Activated CD4-positive, alpha-beta T cell treated with anti-CD3 and anti-CD28 coated beads, Interleukin-2, amount 50 U/mL, for 16 hours (primary cell): ENCODE data around the gene PRAC1.

Experiments used
- DNase-seq: peaks from one replicate; pipeline ENCODE4 v3.0.0-alpha.2; 2020

Gene PRAC1

DNA sequence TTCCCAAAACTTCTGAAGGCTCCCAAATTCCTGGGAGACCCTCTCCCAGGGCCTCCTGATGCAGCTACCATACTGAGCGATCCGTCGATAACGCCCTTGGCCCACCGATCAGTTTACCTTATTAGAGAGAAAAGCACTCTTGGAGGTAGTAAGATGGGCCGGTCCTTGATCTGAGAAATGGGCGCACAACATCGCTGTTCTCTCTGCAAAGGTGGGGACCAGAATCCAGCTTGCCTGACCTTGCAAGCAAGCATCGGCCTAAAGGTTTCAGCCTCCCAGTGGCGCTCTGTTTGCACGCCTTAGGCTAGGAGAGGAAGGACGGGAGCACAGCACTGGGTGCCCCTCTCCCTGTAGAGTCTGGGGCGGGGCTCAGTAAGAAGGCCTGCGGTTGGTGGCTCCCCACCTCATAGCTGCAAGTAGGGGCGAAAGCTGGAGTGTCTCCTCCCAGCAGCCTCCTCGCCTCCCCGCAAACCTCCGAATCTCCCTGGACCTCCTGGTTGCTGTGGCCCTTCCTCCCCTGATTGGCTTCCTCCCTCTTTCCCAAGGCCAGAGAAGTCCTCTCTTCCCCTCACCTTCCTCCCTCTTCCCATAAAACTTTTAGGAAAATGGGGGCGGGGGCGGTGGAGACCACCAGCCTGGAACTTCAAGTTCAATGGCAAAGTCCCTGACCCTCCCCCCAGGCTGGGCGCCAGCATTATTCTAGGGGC lies at the start of gene PRAC1:
Gene PRAC1 (minus strand): TSS at position 318 of the 707 bp plus-strand sequence. CDS start 126 bp downstream, at position 192.
- DNase-seq, result no peak

GRCh38 chr17:48770954-48771353 lies 48.6 kb upstream of the PRAC1 start:
- DNase-seq, result no peak

- DNase-seq, result no peak
Observed at GRCh38 chr17:48769009-48769675, 46.8 kb upstream of the PRAC1 start.

DNA sequence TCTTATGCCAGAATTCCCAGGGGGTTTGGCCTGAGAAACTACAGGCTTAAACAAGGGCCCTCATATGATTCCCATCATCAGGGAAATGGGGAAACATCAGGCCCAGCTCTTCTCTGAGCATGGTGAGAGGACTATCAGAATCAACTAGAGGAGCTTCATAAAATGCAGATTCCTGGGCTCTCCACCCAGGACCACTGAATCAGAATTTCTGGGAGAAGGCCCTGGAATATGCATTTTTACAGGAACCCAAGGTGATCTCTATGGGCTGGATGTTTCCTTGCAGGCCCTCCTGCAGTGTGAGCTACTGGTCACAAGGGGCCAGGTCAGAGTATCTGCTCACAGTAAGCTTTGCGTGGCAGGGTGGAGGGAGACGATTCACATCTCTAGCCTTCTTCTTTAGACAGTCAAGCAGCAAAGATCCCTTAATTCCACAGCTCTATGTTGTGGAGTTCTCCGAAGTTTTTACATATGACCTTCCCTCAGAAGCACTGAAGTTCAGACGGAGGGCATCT lies 45.0 kb upstream of the PRAC1 start:
- DNase-seq, result no peak

DNA sequence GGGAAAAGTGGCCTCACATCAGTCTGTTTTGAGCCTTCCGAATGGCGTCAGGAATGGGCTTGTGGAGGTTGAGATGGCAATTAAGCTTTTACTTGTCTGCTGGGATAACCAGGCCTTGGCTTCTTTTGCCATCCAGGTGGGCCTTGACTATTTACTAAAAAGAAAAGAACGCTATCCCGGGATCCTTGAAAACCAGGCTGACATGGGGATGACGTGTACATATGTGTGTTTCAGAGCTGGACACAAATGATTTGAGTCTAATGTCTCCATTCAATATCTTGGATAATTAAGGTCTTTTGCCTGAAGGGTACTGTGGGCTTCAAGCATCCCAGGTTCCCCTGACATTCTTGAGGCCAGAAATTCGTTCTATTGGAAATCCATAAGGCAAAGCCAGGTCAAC lies 38.8 kb upstream of the PRAC1 start:
- DNase-seq, result no peak

- DNase-seq, result no peak
Observed at GRCh38 chr17:48760411-48760810, 38.1 kb upstream of the PRAC1 start.

DNA sequence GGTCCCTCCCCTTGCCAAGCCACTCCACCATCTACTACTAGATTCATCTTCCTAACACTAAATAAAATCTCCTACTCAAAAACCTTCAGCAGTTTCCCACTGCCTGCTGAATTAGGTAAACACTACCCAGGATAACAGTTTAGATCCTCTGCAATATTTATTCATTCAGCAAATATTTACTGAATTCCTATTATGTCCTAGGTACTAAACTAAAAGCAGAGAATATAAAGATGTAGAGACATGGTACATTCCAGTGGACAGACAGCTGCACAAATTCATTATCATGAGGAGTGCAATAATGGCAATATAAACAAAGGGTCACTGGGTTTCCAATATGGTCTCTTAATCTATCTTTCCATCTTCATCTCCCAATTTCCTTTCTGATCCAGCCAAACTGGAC lies 37.0 kb upstream of the PRAC1 start:
- no peak for DNase-seq

- DNase-seq, result no peak
Observed at GRCh38 chr17:48757524-48757961, 35.2 kb upstream of the PRAC1 start.

DNA sequence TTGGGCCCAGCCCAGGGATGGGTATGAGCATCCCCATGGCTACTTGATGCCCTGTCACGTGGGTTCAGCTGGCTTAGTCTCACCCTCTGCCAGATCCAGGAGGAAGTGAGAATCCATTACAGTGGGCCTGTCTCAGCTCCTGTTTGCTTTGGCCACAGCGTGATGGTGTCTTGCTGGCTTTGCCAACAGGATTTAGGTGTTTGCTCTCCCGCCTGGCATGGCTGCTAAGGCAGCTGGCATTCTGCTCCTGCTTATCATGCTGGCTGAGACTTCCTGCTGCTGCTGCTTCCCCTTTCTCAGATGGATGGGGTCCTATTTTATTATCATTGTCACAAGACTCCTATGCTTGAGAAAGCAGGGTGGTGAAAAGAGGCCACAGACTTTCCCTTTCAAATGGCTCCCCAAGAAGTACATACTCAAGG lies 34.5 kb upstream of the PRAC1 start:
- DNase-seq, result no peak

DNA sequence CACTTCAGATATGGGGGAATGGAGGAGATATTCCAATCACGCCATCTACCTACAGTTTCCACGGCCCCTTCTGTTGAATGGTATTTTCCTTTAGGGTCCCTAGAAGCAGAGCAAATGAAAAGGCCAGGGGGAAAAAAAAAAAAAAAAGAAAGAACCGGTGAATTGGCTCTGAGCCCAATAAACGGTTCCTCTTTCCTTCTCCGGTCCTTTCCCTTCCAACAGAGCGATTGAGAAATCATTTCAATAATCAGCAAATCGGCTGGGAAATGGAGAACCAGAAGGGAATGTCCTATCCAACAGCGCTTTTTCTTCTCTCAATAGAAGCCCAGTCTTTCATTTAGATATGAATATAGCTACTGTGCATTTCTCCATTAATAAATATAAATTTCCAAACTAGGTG lies 33.0 kb upstream of the PRAC1 start:
- no peak for DNase-seq

- no peak for DNase-seq
Observed at GRCh38 chr17:48754500-48755261, 32.4 kb upstream of the PRAC1 start.

DNA sequence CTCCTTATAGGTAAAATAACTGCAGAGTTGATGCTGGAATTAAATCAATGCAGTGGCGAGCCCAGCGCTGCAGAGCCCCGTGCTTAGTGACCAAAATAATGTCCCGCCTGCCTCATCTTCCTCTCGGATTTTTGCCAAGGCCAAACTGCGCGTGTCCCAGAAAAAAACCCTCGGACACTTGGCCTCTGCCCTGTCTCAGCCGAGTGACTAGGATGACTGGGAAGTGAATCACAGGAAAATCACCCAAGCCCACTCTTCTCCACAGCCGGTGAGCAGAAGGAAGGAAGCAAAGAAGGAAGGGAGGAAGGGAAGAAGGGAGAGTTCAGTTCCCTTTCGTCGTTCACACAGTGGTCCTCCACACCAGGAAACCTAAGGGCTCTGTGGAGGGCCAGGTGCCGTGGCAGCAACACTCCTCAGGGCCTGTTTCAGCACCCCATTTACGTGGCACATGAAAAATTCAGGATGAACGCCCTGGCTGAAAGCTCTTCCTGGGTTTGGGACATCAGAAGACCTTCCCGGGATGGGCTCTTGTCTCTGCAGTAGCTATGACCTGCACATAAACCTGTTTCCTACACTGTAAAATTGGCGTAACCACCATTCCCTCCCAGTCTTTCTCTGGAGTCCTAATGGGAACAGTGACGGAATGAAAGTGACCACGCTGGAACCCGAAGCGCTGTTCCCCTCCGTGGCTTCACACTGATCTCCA lies 31.6 kb upstream of the PRAC1 start:
- DNase-seq, result no peak

- no peak for DNase-seq
Observed at GRCh38 chr17:48752399-48753288, 30.3 kb upstream of the PRAC1 start.

DNA sequence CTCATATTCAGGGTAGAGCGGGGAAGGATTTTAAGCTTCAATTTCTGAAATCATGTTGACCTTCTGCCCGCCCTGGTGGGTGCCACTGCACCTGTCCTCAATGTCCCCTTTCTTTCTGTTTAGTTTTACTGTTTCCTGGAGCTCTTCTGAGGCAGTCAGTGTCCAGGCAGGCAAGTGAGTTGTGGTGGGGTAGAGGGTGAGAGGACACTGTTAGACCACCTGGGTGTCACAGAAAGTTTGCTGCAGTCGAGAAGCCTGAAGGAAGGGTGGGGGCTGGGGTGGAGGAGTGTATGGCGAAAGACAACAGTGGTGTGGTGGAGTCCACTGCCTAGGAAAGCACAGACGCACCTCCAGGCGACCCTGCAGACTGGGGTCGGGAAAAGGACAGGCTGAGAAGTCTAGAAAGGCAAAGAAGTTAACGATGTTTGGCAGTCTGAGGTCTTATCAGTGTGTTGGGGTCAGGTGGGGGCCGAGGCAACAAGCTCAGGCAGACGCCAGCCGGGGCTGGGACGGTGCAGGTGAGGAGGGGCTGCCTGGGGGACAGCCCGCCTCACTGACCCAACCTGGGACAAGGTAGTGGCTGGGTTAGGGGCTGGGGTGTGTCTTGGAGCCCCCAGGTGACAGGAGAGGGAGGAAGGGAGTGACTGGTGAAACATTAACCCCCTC lies 29.5 kb upstream of the PRAC1 start:
- DNase-seq, result no peak

DNA sequence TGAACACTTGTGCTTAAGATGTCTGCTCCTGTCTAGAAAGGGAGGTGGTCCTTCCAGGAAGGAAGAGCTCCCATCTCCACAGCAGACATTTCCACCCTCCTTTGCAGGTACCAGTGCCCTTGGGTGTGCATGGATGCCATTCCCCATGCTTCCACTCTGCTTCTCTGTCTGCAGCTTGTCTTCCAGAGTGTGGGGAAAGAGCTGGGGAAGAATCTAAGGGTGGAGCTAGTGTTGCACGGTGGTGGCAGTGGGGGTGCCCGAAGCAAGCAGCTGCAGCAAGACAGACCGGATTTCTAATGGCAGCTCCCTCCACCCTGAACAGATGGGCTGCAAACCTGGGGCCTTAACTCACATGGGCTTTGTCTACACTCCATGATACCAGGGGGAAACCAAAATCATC lies 28.9 kb upstream of the PRAC1 start:
- DNase-seq, result no peak

GRCh38 chr17:48749621-48750553 lies 27.6 kb upstream of the PRAC1 start:
- DNase-seq, result no peak

DNA sequence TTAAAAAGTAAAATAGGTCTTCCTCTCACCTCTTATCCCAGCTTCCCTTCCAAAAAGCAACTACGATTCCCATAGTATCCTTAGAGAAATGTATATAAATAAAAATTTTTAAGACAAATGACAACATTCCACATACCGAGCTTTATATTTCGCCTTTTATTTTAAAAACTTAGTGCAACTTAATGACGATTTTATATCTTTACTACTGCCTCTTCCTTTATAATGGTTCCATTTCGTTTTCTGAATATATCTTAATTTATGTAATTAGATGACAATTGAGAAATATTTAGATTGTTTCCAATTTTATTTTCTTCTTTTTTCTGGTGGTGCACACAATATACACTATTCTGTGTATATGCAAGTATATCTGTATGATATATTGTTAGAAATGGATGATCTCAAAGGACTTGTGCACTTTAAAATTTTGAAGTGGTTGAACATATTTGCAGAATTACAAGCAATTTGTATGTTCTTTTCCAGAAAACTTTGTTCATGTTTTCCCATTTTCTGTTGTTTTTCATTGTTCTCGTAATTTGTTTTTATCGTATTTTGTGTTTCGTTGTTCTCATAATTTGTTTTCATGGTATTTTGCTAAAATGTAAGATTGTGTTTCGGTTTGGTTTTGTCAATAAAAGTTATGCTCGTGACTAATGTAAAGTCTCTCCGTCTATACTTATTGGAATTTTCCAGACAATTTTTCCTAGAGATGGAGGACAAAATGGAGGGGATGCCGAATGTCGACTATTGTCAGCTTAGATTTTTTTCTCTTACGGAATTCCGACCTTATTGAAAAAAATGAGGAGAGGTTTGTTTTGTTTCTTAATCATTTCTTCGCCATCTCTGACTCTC lies 26.6 kb upstream of the PRAC1 start:
- DNase-seq, result no peak

- no peak for DNase-seq
Observed at GRCh38 chr17:48747445-48748363, 25.4 kb upstream of the PRAC1 start.
